ENCODE results near the gene PRELID3B.

The PRELID3B gene

GRCh38 chr20:59032023-59032712, 10.4 kb downstream of the PRELID3B start, which contains the start of gene ATP5F1E:
Gene ATP5F1E, minus strand, starts transcription at chr20:59032335. Its CDS starts 84 bp downstream, at chr20:59032251.
- peak; percentile 97 for DNase-seq (ENCODE audit: low spot score)
- in situ Hi-C loops (cut with MboI; ENCODE audit: low pct_unique_long_range_greater_than_20kb, low sequenced_read_pairs, unreplicated experiment), result no loop called here
- TF ChIP-seq, protein P1, sequence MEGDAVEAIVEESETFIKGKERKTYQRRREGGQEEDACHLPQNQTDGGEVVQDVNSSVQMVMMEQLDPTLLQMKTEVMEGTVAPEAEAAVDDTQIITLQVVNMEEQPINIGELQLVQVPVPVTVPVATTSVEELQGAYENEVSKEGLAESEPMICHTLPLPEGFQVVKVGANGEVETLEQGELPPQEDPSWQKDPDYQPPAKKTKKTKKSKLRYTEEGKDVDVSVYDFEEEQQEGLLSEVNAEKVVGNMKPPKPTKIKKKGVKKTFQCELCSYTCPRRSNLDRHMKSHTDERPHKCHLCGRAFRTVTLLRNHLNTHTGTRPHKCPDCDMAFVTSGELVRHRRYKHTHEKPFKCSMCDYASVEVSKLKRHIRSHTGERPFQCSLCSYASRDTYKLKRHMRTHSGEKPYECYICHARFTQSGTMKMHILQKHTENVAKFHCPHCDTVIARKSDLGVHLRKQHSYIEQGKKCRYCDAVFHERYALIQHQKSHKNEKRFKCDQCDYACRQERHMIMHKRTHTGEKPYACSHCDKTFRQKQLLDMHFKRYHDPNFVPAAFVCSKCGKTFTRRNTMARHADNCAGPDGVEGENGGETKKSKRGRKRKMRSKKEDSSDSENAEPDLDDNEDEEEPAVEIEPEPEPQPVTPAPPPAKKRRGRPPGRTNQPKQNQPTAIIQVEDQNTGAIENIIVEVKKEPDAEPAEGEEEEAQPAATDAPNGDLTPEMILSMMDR (IDR thresholded peaks at IDR 0.05; ENCODE audit: extremely low read depth, insufficient read depth, missing control alignments), result no peak

DNA sequence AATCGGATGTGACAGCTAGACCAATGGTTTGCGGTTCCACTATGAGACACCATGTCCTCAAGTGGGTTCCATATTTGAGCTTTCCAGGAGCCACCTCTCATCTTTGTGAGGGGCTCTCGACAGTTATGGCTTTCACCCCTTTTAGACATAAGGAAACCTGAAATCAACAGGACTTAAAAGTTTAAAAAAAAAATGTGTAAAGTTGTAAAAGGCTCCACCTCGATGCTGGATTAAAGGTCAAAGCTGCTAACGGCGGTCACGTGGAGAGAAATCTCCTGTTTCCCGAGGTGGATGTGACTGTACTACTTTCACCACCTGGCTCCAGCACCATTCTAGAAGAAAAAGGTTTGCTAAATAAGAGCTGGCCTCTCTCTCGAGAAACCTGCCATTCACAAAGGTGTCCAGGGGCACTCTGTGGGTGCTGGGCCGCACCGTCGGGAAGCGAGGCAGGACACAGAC, 11.0 kb downstream of the PRELID3B start:
- DNase-seq (ENCODE audit: low spot score), result no peak
- in situ Hi-C loops (cut with MboI; ENCODE audit: low pct_unique_long_range_greater_than_20kb, low sequenced_read_pairs, unreplicated experiment), result no loop called here
- TF ChIP-seq, protein P1 (IDR thresholded peaks at IDR 0.05; ENCODE audit: extremely low read depth, insufficient read depth, missing control alignments), result no peak

DNA sequence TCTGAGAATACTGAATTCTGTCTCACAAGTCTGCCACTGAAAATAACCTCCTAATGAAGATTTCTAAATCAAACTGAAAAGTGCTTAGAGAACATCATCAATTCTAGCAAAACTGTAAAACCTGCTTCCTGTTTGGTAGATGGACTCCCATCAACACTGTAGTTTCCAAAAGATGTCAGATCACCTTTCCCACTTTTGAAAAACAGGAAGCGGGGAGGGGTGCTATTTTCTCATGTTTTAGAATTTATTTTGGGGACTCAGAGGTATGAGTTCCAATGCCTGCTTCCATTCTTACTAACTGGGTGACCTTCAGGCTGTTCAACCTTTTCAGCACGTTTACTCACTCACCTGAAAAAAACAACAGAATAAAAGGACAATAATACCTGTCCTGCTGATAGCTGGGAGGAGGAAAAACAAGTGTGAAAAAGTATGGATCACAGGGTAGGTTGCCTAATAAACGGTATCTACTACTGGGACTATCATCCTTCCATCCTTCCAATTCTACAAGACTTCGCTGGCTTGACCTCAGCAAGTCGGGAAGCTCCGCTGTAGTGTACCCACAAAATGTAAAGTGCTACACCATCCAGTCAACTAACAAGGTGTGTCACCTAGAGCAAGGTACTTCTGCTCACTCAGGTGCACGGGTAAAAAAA, 11.5 kb downstream of the PRELID3B start:
- in situ Hi-C loops (cut with MboI; ENCODE audit: low pct_unique_long_range_greater_than_20kb, low sequenced_read_pairs, unreplicated experiment), result no loop called here
- no peak for DNase-seq (ENCODE audit: low spot score)
- TF ChIP-seq, protein P1 (IDR thresholded peaks at IDR 0.05; ENCODE audit: extremely low read depth, insufficient read depth, missing control alignments), result no peak

DNA sequence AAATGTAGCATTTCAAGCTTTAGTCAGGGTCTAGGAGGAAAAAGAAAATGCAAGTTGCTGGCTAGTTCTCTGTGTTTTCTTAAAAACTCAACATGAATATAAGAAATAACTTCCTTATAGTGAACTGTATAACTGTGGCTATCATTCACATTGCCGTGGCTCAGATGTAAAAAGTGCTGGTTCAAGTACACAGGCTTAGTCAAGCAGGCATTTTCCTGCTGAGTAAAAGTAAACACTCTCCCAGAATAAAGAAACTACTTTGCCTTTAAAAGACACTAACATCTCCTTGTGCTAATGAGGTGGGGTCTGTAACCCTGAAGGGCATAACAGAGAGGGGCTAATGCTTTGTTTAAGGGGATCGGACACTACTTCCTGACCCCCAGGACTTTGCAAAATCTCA, 13.8 kb downstream of the PRELID3B start:
- in situ Hi-C loops (cut with MboI; ENCODE audit: low pct_unique_long_range_greater_than_20kb, low sequenced_read_pairs, unreplicated experiment), result no loop called here
- TF ChIP-seq, protein P1 (IDR thresholded peaks at IDR 0.05; ENCODE audit: extremely low read depth, insufficient read depth, missing control alignments), result no peak

GRCh38 chr20:59027741-59028320, 14.8 kb downstream of the PRELID3B start:
- DNase-seq (ENCODE audit: low spot score), result no peak
- TF ChIP-seq, protein P1 (IDR thresholded peaks at IDR 0.05; ENCODE audit: extremely low read depth, insufficient read depth, missing control alignments), result no peak
- in situ Hi-C loops (cut with MboI; ENCODE audit: low pct_unique_long_range_greater_than_20kb, low sequenced_read_pairs, unreplicated experiment), result no loop called here

More for the DNA sequence above, 13.8 kb downstream of the PRELID3B start:
- no peak for DNase-seq (ENCODE audit: low spot score)

GRCh38 chr20:59026904-59027740, 15.5 kb downstream of the PRELID3B start:
- in situ Hi-C loops (cut with MboI; ENCODE audit: low pct_unique_long_range_greater_than_20kb, low sequenced_read_pairs, unreplicated experiment), result no loop called here
- TF ChIP-seq, protein P1 (IDR thresholded peaks at IDR 0.05; ENCODE audit: extremely low read depth, insufficient read depth, missing control alignments), result no peak
- DNase-seq (ENCODE audit: low spot score), result no peak

All from GM13977 (cell line).